Measurements from ENCODE around the gene RRP8. TPM values are rescaled to one million over a fixed set of nuclear protein-coding genes. Genes with fewer than 3 reads are reported as not detected.

RRP8 gene
- total RNA-seq, 6 experiments from 2014 or later = 18.5 to 26.7 (median 20.2) TPM

GRCh38 chr11:6628526-6628925 is 25.1 kb upstream of the RRP8 start:
- Mint-ChIP-seq H3K27ac (no peak overlapping the region), H3K4me1 (ENCODE audit: low read depth) (no peaks in the 10 kb centered on the region), H3K4me3 (no peak overlapping the region), H3K9me3 (no peaks in the 10 kb centered on the region), H3K27me3 (ENCODE audit: insufficient read depth) (no peaks in the 10 kb centered on the region; the same call in 1 of the 2 replicates), H3K36me3 (ENCODE audit: low read depth) (no peaks in the 10 kb centered on the region)
- TF ChIP-seq, protein P1, sequence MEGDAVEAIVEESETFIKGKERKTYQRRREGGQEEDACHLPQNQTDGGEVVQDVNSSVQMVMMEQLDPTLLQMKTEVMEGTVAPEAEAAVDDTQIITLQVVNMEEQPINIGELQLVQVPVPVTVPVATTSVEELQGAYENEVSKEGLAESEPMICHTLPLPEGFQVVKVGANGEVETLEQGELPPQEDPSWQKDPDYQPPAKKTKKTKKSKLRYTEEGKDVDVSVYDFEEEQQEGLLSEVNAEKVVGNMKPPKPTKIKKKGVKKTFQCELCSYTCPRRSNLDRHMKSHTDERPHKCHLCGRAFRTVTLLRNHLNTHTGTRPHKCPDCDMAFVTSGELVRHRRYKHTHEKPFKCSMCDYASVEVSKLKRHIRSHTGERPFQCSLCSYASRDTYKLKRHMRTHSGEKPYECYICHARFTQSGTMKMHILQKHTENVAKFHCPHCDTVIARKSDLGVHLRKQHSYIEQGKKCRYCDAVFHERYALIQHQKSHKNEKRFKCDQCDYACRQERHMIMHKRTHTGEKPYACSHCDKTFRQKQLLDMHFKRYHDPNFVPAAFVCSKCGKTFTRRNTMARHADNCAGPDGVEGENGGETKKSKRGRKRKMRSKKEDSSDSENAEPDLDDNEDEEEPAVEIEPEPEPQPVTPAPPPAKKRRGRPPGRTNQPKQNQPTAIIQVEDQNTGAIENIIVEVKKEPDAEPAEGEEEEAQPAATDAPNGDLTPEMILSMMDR (IDR thresholded peaks at IDR 0.05) = no peak
- no peak for DNase-seq

- H3K9me3 Mint-ChIP-seq = no peaks in the 10 kb centered on the region
- no peaks in the 10 kb centered on the region; the same call in 1 of the 2 replicates for H3K27me3 Mint-ChIP-seq (ENCODE audit: insufficient read depth)
- TF ChIP-seq, protein P1 (IDR thresholded peaks at IDR 0.05) = no peak
These were observed 24.4 kb upstream of the RRP8 start for GRCh38 chr11:6627762-6628241.

DNA sequence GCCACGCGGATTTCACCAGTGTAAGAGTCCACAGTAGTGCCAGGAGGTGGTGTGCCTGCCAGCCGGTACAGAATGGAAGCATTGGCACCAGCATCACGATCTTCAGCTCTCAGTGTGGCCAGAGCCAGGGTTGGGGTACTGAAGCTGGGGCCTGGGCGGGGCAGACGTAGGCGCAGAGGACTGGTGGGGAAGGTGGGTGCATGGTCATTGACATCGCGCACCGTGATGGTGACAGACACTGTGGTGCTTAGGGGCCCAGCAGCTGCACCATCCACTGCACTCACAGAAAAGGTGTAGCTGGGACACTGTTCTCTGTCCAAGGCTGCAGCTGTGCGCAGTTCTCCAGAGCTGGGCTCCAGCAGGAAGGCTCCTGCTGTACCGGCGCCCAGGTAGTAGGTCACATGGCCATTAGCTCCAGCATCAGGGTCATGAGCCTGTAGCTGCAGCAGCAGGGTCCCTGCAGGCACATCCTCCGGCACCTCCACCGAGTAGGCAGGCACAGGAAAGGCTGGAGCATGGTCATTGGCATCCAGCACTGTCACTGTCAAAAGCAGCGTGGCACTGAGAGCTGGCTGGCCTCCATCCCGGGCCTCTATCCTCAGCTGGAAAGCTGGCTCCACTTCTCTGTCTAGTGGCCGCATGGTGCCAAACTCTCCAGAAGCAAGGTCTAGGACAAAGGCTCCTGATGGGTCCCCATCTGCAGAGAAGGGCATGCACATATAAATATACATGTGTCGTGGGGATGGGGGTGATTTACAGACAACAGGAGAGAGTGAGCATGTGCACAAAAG is 23.8 kb upstream of the RRP8 start:
- Mint-ChIP-seq H3K4me1 (ENCODE audit: low read depth) (no peaks in the 10 kb centered on the region), H3K27me3 (ENCODE audit: insufficient read depth) (no peaks in the 10 kb centered on the region; the same call in 1 of the 2 replicates), H3K27ac (no peak overlapping the region), H3K4me3 (no peak overlapping the region), H3K9me3 (no peaks in the 10 kb centered on the region), H3K36me3 (ENCODE audit: low read depth) (no peaks in the 10 kb centered on the region)
- TF ChIP-seq, protein P1 (IDR thresholded peaks at IDR 0.05) = no peak
- DNase-seq = no peak

More at GRCh38 chr11:6627762-6628241, 24.4 kb upstream of the RRP8 start:
- no peak overlapping the region for H3K27ac Mint-ChIP-seq
- no peaks in the 10 kb centered on the region for H3K4me1 Mint-ChIP-seq (ENCODE audit: low read depth)
- no peak overlapping the region for H3K4me3 Mint-ChIP-seq
- H3K36me3 Mint-ChIP-seq (ENCODE audit: low read depth) = no peaks in the 10 kb centered on the region
- DNase-seq = no peak

DNA sequence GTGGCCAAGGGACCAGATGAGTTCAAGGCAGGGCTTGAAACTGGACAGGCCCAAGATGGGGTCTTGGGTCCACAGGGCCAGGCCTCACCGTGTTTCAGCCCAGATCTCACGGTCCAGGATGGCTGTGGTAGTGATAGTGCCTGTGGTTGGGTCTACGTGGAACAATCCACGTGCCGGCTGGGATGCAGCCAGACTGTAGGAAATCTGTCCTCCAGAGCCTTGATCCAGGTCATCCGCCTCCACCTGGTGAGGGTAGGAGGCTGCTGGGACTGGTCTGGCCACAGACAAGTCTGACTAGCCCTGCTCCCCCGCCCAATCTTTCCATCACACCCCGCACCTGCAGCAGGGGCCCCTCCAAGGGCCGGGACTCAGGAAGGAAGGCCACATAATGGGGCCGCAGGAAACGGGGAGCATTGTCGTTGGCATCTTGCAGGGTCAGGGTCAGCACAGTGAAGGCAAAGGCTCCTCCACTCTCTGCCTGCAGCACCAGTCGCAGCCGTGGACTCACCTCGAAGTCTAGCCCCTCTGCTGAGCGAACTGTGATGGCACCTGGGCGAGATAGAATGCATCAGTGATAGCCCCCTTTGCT is 22.5 kb upstream of the RRP8 start:
- TF ChIP-seq, protein P1 (IDR thresholded peaks at IDR 0.05) = no peak
- Mint-ChIP-seq H3K27ac (no peak overlapping the region), H3K36me3 (ENCODE audit: low read depth) (no peaks in the 10 kb centered on the region), H3K9me3 (no peaks in the 10 kb centered on the region), H3K4me1 (ENCODE audit: low read depth) (no peaks in the 10 kb centered on the region), H3K27me3 (ENCODE audit: insufficient read depth) (no peaks in the 10 kb centered on the region; the same call in 1 of the 2 replicates), H3K4me3 (no peak overlapping the region)
- no peak for DNase-seq

GRCh38 chr11:6625156-6625831 is 21.9 kb upstream of the RRP8 start:
- Mint-ChIP-seq H3K27me3 (ENCODE audit: insufficient read depth) (no peaks in the 10 kb centered on the region; the same call in 1 of the 2 replicates), H3K36me3 (ENCODE audit: low read depth) (no peaks in the 10 kb centered on the region), H3K27ac (no peak overlapping the region), H3K4me1 (ENCODE audit: low read depth) (no peaks in the 10 kb centered on the region), H3K9me3 (no peaks in the 10 kb centered on the region), H3K4me3 (no peak overlapping the region)
- DNase-seq = no peak
- TF ChIP-seq, protein P1 (IDR thresholded peaks at IDR 0.05) = no peak

Data from HFFc6 (cell line).